HG03108 (cell line): Measurements from ENCODE around the gene KMT2E.

ENCODE experiments used
- ATAC-seq: cut with Tn5 transposase; IDR thresholded peaks from one replicate; pipeline ENCODE4 v1.9.1; 2021; ENCODE audit warnings: moderate library complexity; ENCODE audit not compliant: unreplicated experiment

KMT2E gene

GRCh38 chr7:105068886-105069285 lies 54.9 kb downstream of the KMT2E start:
- no peak for ATAC-seq

- no peak for ATAC-seq
These were observed 59.1 kb downstream of the KMT2E start for GRCh38 chr7:105073143-105073542.

- no peak for ATAC-seq
These were observed 65.3 kb downstream of the KMT2E start for GRCh38 chr7:105079348-105079747.

- ATAC-seq = no peak
These were observed 70.6 kb downstream of the KMT2E start for GRCh38 chr7:105084581-105084980.

GRCh38 chr7:105086850-105087249 lies 72.8 kb downstream of the KMT2E start:
- ATAC-seq = no peak

- no peak for ATAC-seq
These were observed 74.0 kb downstream of the KMT2E start for GRCh38 chr7:105087981-105088380.

GRCh38 chr7:105088456-105088855 lies 74.5 kb downstream of the KMT2E start:
- ATAC-seq = no peak

- no peak for ATAC-seq
These were observed 81.0 kb downstream of the KMT2E start for GRCh38 chr7:105094966-105095365.

- no peak for ATAC-seq
These were observed 82.3 kb downstream of the KMT2E start for GRCh38 chr7:105096306-105096705.

- ATAC-seq = no peak
These were observed 83.6 kb downstream of the KMT2E start for GRCh38 chr7:105097619-105098018.

GRCh38 chr7:105098863-105099515 lies 85.0 kb downstream of the KMT2E start:
- peak; percentile 68 for ATAC-seq

- no peak for ATAC-seq
These were observed 87.9 kb downstream of the KMT2E start for GRCh38 chr7:105101864-105102263.

- ATAC-seq = no peak
These were observed 88.8 kb downstream of the KMT2E start for GRCh38 chr7:105102557-105103352.

GRCh38 chr7:105105579-105105978 lies 91.6 kb downstream of the KMT2E start:
- ATAC-seq = no peak

- no peak for ATAC-seq
These were observed 92.5 kb downstream of the KMT2E start for GRCh38 chr7:105106473-105106872.

GRCh38 chr7:105107458-105107857 lies 93.5 kb downstream of the KMT2E start:
- no peak for ATAC-seq

GRCh38 chr7:105112440-105113418 lies 98.7 kb downstream of the KMT2E start:
- ATAC-seq = no peak

- no peak for ATAC-seq
These were observed 104.9 kb downstream of the KMT2E start for GRCh38 chr7:105118612-105119600.

- ATAC-seq = no peak
These were observed 108.6 kb downstream of the KMT2E start for GRCh38 chr7:105122619-105123018.

GRCh38 chr7:105125745-105126144 lies 111.7 kb downstream of the KMT2E start:
- no peak for ATAC-seq
